Chondrocyte (in vitro differentiated cells): Measurements from ENCODE around the gene UQCRC2. TPM values are rescaled to one million over a fixed set of nuclear protein-coding genes. Genes with fewer than 3 reads are reported as not detected.
A peak's percentile ranks its signal among the peaks of the same experiment; 100 is the strongest.

Experiments
- DNase-seq: peaks from one replicate; pipeline ENCODE4 v3.0.0; 2021; ENCODE audit warnings: mixed read lengths, low spot score
- H3K27ac Mint-ChIP-seq: one replicate; pipeline ENCODE4 v1.8.0; 2021; ENCODE audit warnings: mild to moderate bottlenecking, moderate library complexity, mixed read lengths; ENCODE audit not compliant: unreplicated experiment
- H3K27me3 Mint-ChIP-seq: 2 replicates; pipeline ENCODE4 v1.8.0; 2021; ENCODE audit warnings: low read depth, mixed read lengths
- H3K36me3 Mint-ChIP-seq: 2 replicates; pipeline ENCODE4 v1.8.0; 2021; ENCODE audit warnings: low read depth, mixed read lengths
- H3K4me1 Mint-ChIP-seq: 2 replicates; pipeline ENCODE4 v1.8.0; 2021; ENCODE audit warnings: low read depth, mild to moderate bottlenecking, mixed read lengths
- H3K4me3 Mint-ChIP-seq: one replicate; pipeline ENCODE4 v1.8.0; 2021; ENCODE audit warnings: mild to moderate bottlenecking, moderate library complexity, mixed read lengths; ENCODE audit not compliant: unreplicated experiment
- H3K9me3 Mint-ChIP-seq: 2 replicates; pipeline ENCODE4 v1.8.0; 2021; ENCODE audit warnings: low read depth, mixed read lengths
- CTCF ChIP-seq: fragments of 200-600 bp; sonication (generic); IDR thresholded peaks from 2 replicates; pipeline ENCODE4 v1.5.0; 2021; ENCODE audit warnings: antibody characterized with exemption, mild to moderate bottlenecking, moderate library complexity
- total RNA-seq: library from RNA; stranded (reverse); gene quantifications from 3 replicates; pipeline ENCODE4 v1.2.1, GENCODE V29; 2021

Gene UQCRC2
- total RNA-seq, 1 donor from 2014 or later, result 154 TPM

- peak overlapping the region; percentile 98 for H3K27ac Mint-ChIP-seq
- no peak for DNase-seq
- H3K4me3 Mint-ChIP-seq, result peak overlapping the region; percentile 97
- H3K27me3 Mint-ChIP-seq, result peaks cover under 1% of the 10 kb centered on the region
- TF ChIP-seq CTCF, result no peak
- H3K9me3 Mint-ChIP-seq, result no peaks in the 10 kb centered on the region
- peaks cover 30% of the 10 kb centered on the region for H3K4me1 Mint-ChIP-seq
- H3K36me3 Mint-ChIP-seq, result peaks cover 5% of the 10 kb centered on the region
These were observed 361 bp downstream of the UQCRC2 start for GRCh38 chr16:21953541-21953902.

GRCh38 chr16:21957714-21958346, 4.7 kb downstream of the UQCRC2 start:
- no peak for TF ChIP-seq CTCF
- H3K4me1 Mint-ChIP-seq, result peaks cover 16% of the 10 kb centered on the region
- no peaks in the 10 kb centered on the region for H3K9me3 Mint-ChIP-seq
- no peaks in the 10 kb centered on the region for H3K27me3 Mint-ChIP-seq
- no peak for DNase-seq
- no peak overlapping the region for H3K4me3 Mint-ChIP-seq
- H3K36me3 Mint-ChIP-seq, result peaks cover 26% of the 10 kb centered on the region
- no peak overlapping the region for H3K27ac Mint-ChIP-seq

GRCh38 chr16:21959050-21959449, 5.9 kb downstream of the UQCRC2 start:
- Mint-ChIP-seq H3K27ac (no peak overlapping the region), H3K27me3 (no peaks in the 10 kb centered on the region), H3K4me3 (no peak overlapping the region), H3K36me3 (peaks cover 26% of the 10 kb centered on the region), H3K4me1 (peaks cover 13% of the 10 kb centered on the region), H3K9me3 (no peaks in the 10 kb centered on the region)
- TF ChIP-seq CTCF, result no peak
- DNase-seq, result no peak

GRCh38 chr16:21962475-21962874, 9.3 kb downstream of the UQCRC2 start:
- Mint-ChIP-seq H3K36me3 (peaks cover 50% of the 10 kb centered on the region), H3K9me3 (no peaks in the 10 kb centered on the region), H3K4me3 (no peak overlapping the region), H3K27me3 (no peaks in the 10 kb centered on the region), H3K4me1 (no peaks in the 10 kb centered on the region), H3K27ac (no peak overlapping the region)
- no peak for TF ChIP-seq CTCF
- no peak for DNase-seq

GRCh38 chr16:21963887-21964286, 10.7 kb downstream of the UQCRC2 start:
- Mint-ChIP-seq H3K36me3 (peaks cover 50% of the 10 kb centered on the region), H3K4me3 (no peak overlapping the region)

More at GRCh38 chr16:21963887-21964286, 10.7 kb downstream of the UQCRC2 start:
- Mint-ChIP-seq H3K27ac (no peak overlapping the region), H3K9me3 (no peaks in the 10 kb centered on the region), H3K27me3 (no peaks in the 10 kb centered on the region), H3K4me1 (no peaks in the 10 kb centered on the region)
- no peak for TF ChIP-seq CTCF
- DNase-seq, result no peak
